ENCODE data around the gene AADAT.

DNA sequence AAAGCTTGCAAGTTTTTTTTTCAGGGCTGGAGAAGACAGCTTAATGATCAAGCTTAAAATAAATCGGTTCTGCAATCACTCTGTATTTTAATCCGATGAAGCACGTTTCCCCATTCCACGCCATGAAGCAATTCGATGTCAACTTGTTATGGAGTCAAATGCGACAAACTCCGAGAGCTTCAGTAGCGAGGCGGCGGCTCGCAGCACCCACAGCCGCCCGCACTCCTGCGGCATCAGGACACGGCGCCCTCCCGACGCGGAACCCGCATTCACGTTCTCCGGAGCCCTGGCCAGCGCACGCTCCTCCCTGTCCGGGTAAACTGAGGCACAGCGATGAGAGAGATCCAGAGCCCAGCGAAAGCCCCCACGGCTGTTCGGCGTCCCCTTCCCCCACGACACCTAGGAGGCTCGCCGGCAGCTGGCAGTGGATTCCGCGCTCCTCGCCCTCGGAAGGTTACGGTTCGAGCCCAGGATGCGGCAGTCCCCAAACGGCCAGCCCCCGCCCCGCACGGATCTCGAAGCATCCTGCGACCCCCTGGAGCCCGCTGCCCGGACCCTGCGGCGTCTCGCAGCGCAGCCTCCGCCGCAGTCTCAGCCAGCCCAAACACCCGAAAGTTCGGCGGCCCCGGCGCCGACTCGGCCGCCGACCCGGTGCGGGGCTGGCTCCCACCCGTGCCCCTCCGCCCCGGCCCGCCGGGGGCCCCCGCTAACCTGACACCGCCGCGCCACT lies 64.1 kb downstream of the AADAT start:
- no peak for TF ChIP-seq CTCF (IDR thresholded peaks at IDR 0.05)
- TF ChIP-seq POLR2A (IDR thresholded peaks at IDR 0.05): no peak
